ENCODE measurements around the gene GABBR1. TPM values are rescaled to one million over a fixed set of nuclear protein-coding genes. Genes with fewer than 3 reads are reported as not detected.

The GABBR1 gene
- total RNA-seq, 1 experiment from 2014 or later, result 36.3 TPM

DNA sequence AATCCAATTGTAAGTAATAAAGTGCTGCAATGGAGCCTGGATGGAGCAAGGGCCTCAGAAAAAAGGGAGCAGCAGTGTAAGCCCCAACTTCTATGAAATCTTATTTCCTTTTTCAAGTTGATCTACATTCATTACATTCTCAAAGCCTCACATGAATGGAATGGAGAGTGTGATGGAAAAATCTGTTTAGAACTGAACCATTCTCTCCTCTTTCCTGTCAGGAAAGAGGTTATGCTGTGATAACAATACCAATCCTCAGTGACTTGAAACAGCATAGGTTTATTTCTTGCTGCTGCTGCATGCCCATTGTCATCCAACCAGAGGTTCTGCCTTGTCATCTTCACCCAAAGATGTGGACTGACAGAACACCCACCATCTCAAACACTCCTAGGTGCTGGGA is 56.9 kb downstream of the GABBR1 start:
- H3K4me2 ChIP-seq, result no peak overlapping the region
- H2AFZ ChIP-seq, result no peak overlapping the region
- DNase-seq, result no peak
- peaks cover 4% of the 10 kb centered on the region; the same call in 1 of the 2 replicates for H3K9me2 ChIP-seq (ENCODE audit: insufficient read depth)
- H3K4me1 ChIP-seq (replicated peaks; ENCODE audit: insufficient read depth), result no peaks in the 10 kb centered on the region
- no peaks in the 10 kb centered on the region for H3K36me3 ChIP-seq (ENCODE audit: low read depth)
- no peak overlapping the region for H3K4me3 ChIP-seq
- POLR2A ChIA-PET (ENCODE audit: unreplicated experiment), result no interaction called here
- H3F3A ChIP-seq (ENCODE audit: insufficient read depth, low read depth), result no peaks in the 10 kb centered on the region
- no TSS peak for BruUV-seq (replicated peaks)
- no peaks in the 10 kb centered on the region for H4K20me1 ChIP-seq (ENCODE audit: insufficient read depth)
- CTCF ChIA-PET, result no interaction called here
- H3K9me3 ChIP-seq (ENCODE audit: insufficient read depth, low read depth), result no peaks in the 10 kb centered on the region
- peaks cover 84% of the 10 kb centered on the region for H3K27me3 ChIP-seq (ENCODE audit: insufficient read depth, low read depth)
- no peaks in the 10 kb centered on the region for H3K79me2 ChIP-seq (ENCODE audit: low read depth)
- H3K27ac ChIP-seq, result no peak overlapping the region
- intact Hi-C loops (cut with micrococcal nuclease; ENCODE audit: unreplicated experiment), result no loop called here
- TF ChIP-seq EZH2 (IDR thresholded peaks at IDR 0.05; ENCODE audit: low read depth), result no peak
- TF ChIP-seq CTCF (conservative IDR thresholded peaks at IDR 0.05), result no peak

DNA sequence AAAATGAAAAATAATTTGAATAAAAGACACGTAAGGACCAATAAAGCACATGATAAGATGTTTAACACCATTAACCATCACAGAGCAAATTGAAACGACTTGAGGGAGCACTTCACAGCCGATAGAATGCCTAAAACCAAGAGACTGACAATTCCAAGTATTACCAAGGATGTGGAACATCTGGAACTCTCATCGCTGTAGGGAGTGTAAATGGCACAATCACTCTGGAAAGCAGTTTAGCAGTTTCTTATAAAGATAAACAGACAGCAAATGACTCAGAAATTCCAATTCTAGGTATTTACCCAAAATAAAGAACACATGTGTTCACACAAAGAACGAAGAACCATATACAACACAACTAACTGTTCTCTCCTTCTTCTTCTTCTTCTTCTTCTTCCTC is 65.0 kb downstream of the GABBR1 start:
- TF ChIP-seq CTCF (conservative IDR thresholded peaks at IDR 0.05) (no peak), EZH2 (IDR thresholded peaks at IDR 0.05; ENCODE audit: low read depth) (no peak)
- POLR2A ChIA-PET (ENCODE audit: unreplicated experiment), result no interaction called here
- DNase-seq, result no peak
- Histone ChIP-seq H3K36me3 (ENCODE audit: low read depth) (no peaks in the 10 kb centered on the region), H2AFZ (no peak overlapping the region), H3K27me3 (ENCODE audit: insufficient read depth, low read depth) (peaks cover 41% of the 10 kb centered on the region), H3K9me3 (ENCODE audit: insufficient read depth, low read depth) (no peaks in the 10 kb centered on the region), H3F3A (ENCODE audit: insufficient read depth, low read depth) (no peaks in the 10 kb centered on the region), H3K4me1 (replicated peaks; ENCODE audit: insufficient read depth) (no peaks in the 10 kb centered on the region), H3K4me2 (no peak overlapping the region), H3K27ac (no peak overlapping the region), H4K20me1 (ENCODE audit: insufficient read depth) (no peaks in the 10 kb centered on the region), H3K4me3 (no peak overlapping the region), H3K79me2 (ENCODE audit: low read depth) (no peaks in the 10 kb centered on the region), H3K9me2 (ENCODE audit: insufficient read depth) (peaks cover 4% of the 10 kb centered on the region; the same call in 1 of the 2 replicates)
- BruUV-seq (replicated peaks), result no TSS peak
- CTCF ChIA-PET, result no interaction called here
- intact Hi-C loops (cut with micrococcal nuclease; ENCODE audit: unreplicated experiment), result no loop called here

GRCh38 chr6:29567541-29567940 is 65.4 kb downstream of the GABBR1 start:
- Histone ChIP-seq H3K4me2 (no peak overlapping the region), H3K4me1 (replicated peaks; ENCODE audit: insufficient read depth) (no peaks in the 10 kb centered on the region), H2AFZ (no peak overlapping the region), H3K9me2 (ENCODE audit: insufficient read depth) (peaks cover 4% of the 10 kb centered on the region; the same call in 1 of the 2 replicates), H4K20me1 (ENCODE audit: insufficient read depth) (no peaks in the 10 kb centered on the region), H3F3A (ENCODE audit: insufficient read depth, low read depth) (no peaks in the 10 kb centered on the region), H3K36me3 (ENCODE audit: low read depth) (no peaks in the 10 kb centered on the region), H3K9me3 (ENCODE audit: insufficient read depth, low read depth) (no peaks in the 10 kb centered on the region), H3K27ac (no peak overlapping the region), H3K4me3 (no peak overlapping the region), H3K27me3 (ENCODE audit: insufficient read depth, low read depth) (peaks cover 36% of the 10 kb centered on the region), H3K79me2 (ENCODE audit: low read depth) (no peaks in the 10 kb centered on the region)
- DNase-seq, result no peak
- ChIA-PET POLR2A (ENCODE audit: unreplicated experiment) (no interaction called here), CTCF (no interaction called here)
- intact Hi-C loops (cut with micrococcal nuclease; ENCODE audit: unreplicated experiment), result no loop called here
- TF ChIP-seq EZH2 (IDR thresholded peaks at IDR 0.05; ENCODE audit: low read depth), result no peak
- no peak for TF ChIP-seq CTCF (conservative IDR thresholded peaks at IDR 0.05)
- BruUV-seq (replicated peaks), result no TSS peak
